Vagina (tissue), 2 donors: ENCODE results near the gene IL4.

Experiments
- CTCF ChIP-seq, 3 experiments: fragments of 450-650 bp in 2 of 3; fragments of 200-600 bp in 1 of 3; sonication (generic) in 1 of 3; IDR thresholded peaks; one replicate each; pipeline ENCODE4 v1.5.1; 2017 to 2019; ENCODE audit warnings: antibody characterized with exemption in 3 of 3, mild to moderate bottlenecking in 2 of 3, moderate library complexity in 2 of 3
- POLR2A ChIP-seq, 2 donors: fragments of 450-650 bp; IDR thresholded peaks; one replicate each; pipeline ENCODE4 v1.6.1; 2017; ENCODE audit warnings: antibody characterized with exemption in 2 of 2, mild to moderate bottlenecking in 2 of 2, moderate library complexity in 2 of 2

DNA sequence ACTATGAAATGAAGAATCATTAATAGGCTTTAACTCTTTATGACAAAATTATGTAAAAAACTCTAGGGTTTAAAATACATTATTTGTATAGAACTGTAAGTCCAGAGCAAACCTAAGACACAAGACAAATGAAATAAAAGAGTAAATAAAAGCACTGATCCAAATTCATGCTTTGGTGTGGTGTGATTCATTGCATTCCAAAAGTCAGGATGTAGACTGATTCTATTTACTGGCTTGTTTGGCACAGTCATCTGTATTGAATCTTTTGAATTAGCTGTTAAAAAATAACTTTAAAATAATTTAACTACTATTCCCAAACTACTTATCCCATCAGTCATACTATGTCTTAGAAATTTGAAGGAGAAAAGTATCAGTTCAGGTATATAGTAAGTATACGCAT, 31.1 kb downstream of the IL4 start:
- TF ChIP-seq CTCF (IDR thresholded peaks at IDR 0.05) = no peak
- no peak for TF ChIP-seq POLR2A (IDR thresholded peaks at IDR 0.05)
